ENCODE results near the gene GRIFIN. TPM values are rescaled to one million over a fixed set of nuclear protein-coding genes. Genes with fewer than 3 reads are reported as not detected.

The GRIFIN gene
- total RNA-seq, 2 donors from 2014 or later = not detected

DNA sequence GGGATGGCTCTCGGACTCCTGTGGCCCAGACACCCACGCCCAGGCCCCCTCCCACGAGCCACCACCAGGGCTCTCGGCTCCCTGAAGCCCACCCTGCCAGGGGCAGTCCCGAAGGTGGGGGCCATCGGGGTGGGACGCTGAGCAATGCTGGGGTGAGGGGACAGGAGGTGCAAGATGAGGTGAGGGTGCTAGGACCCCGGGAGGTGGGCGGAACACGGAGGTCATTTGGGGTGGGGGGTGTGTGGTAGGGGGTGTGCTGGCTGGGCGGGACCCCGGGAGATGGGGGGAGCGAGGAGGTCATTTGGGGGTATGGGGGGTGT, 26.4 kb upstream of the GRIFIN start:
- Histone ChIP-seq H3K9me3 (no peaks in the 10 kb centered on the region), H3K27ac (no peak overlapping the region)
- WGBS = 73% methylated on average over 13 of the region's 13 CpGs

DNA sequence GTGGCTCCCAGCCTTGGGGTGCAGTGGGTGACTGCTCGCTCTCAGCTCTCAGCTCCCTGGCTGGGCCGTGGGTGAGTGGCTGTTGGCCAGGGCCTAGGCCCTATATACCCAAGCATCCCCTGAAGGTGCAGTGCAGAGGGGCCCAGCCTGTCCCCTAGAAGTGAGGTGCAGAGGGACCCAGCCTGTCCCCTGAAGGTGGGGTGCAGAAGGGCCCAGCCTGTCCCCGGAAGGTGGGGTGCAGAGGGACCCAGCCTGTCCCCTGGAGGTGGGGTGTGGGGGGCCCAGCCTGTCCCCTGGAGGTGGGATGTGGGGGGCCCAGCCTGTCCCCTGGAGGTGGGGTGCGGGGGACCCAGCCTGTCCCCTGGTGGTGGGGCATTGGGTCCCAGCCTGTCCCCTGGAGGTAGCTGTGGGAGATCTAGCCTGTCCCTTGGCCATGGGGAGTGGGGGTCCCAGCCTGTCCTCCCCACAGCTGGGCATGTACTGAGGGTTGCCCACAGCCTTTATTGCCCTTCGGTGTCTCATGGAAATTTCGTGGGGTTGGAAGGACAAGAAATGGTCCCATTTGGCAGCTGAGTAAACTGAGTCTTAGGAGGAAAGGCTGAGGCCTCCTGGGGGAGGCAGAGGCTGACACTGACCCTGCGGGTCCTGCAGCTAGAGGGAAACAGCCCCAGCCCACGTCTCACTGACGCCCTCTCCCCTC, 25.9 kb upstream of the GRIFIN start:
- intact Hi-C loops (cut with DNase I) = no loop called here
- WGBS = 89% methylated on average over 8 of the region's 9 CpGs

More for the DNA sequence above, 26.4 kb upstream of the GRIFIN start:
- no peak for DNase-seq (ENCODE audit: low spot score)
- Histone ChIP-seq H3K27me3 (replicated peaks; ENCODE audit: insufficient read depth) (no peaks in the 10 kb centered on the region), H3K4me1 (replicated peaks) (peaks cover 3% of the 10 kb centered on the region), H3K4me3 (no peak overlapping the region), H3K36me3 (no peaks in the 10 kb centered on the region)
- intact Hi-C loops (cut with DNase I) = no loop called here
- TF ChIP-seq, protein P1, sequence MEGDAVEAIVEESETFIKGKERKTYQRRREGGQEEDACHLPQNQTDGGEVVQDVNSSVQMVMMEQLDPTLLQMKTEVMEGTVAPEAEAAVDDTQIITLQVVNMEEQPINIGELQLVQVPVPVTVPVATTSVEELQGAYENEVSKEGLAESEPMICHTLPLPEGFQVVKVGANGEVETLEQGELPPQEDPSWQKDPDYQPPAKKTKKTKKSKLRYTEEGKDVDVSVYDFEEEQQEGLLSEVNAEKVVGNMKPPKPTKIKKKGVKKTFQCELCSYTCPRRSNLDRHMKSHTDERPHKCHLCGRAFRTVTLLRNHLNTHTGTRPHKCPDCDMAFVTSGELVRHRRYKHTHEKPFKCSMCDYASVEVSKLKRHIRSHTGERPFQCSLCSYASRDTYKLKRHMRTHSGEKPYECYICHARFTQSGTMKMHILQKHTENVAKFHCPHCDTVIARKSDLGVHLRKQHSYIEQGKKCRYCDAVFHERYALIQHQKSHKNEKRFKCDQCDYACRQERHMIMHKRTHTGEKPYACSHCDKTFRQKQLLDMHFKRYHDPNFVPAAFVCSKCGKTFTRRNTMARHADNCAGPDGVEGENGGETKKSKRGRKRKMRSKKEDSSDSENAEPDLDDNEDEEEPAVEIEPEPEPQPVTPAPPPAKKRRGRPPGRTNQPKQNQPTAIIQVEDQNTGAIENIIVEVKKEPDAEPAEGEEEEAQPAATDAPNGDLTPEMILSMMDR (IDR thresholded peaks at IDR 0.05) = no peak
- no peak for TF ChIP-seq POLR2AphosphoS5 (IDR thresholded peaks at IDR 0.05)
- TF ChIP-seq POLR2A (IDR thresholded peaks at IDR 0.05) = no peak

DNA sequence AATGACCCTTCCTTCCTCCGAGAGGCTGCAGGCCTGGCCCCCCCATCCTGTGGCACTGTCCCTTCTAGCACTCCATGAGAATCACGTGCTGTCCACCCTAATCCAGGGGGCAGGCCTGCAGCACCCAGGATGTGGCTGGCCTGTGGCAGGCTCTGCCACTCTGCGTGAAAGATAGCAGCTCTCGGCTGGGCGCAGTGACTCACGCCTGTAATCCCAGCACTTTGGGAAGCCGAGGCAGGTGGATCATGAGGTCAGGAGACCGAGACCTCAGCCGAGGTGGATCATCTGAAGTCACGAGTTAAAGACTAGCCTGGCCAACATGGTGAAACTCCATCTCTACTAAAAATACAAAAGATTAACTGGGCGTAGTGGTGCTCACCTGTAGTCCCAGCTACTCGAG, 24.5 kb upstream of the GRIFIN start:
- Histone ChIP-seq H3K9me3 (no peaks in the 10 kb centered on the region), H3K27ac (no peak overlapping the region), H3K4me3 (no peak overlapping the region), H3K36me3 (no peaks in the 10 kb centered on the region), H3K4me1 (replicated peaks) (peaks cover 3% of the 10 kb centered on the region), H3K27me3 (replicated peaks; ENCODE audit: insufficient read depth) (no peaks in the 10 kb centered on the region)
- 93% methylated on average over 12 of the region's 12 CpGs for WGBS
- intact Hi-C loops (cut with DNase I) = no loop called here
- TF ChIP-seq POLR2AphosphoS5 (IDR thresholded peaks at IDR 0.05) = no peak
- no peak for DNase-seq (ENCODE audit: low spot score)

More for the DNA sequence above, 25.9 kb upstream of the GRIFIN start:
- no peaks in the 10 kb centered on the region for H3K27me3 ChIP-seq (replicated peaks; ENCODE audit: insufficient read depth)
- peaks cover 3% of the 10 kb centered on the region for H3K4me1 ChIP-seq (replicated peaks)
- H3K9me3 ChIP-seq = no peaks in the 10 kb centered on the region
- no peak overlapping the region for H3K27ac ChIP-seq
- no peak for TF ChIP-seq POLR2AphosphoS5 (IDR thresholded peaks at IDR 0.05)
- TF ChIP-seq POLR2A (IDR thresholded peaks at IDR 0.05) = no peak
- TF ChIP-seq, protein P1 (IDR thresholded peaks at IDR 0.05) = no peak
- H3K4me3 ChIP-seq = no peak overlapping the region
- DNase-seq (ENCODE audit: low spot score) = no peak
- H3K36me3 ChIP-seq = no peaks in the 10 kb centered on the region

DNA sequence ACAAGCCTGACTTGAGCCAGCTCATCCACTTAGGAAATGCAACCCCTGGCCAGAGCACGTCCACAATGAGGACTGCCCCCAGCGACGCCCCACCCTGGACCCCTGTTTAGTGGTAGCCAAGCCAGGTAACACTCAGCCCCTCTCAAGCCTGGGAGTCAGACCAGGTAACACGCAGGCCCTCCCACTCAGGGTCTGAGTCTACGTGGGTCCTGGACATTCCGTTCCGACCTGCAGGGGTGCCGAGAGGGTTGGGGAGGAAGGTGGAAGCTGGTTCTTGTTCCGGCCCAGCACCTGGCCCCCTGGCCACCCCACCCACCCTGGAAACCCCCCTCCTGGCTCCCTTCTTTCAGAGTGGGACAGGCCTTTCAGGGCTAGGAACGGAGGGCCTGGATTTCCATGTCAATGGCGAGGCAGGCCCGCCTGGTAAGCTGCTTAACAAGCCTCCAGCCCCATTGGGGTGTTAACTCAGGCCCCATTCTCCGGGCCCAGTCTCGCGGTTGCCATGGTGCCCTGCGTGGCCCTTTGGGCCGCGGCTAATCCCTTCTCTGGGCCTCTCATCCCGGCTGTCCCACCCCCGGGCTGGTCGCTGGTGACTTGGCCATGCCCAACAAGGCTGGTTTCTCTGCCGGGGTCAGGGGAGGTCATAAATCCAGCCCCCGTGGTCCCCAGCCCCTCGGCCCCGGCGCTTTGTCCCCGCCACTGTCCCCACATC, 23.7 kb upstream of the GRIFIN start:
- H3K4me3 ChIP-seq = no peak overlapping the region
- H3K9me3 ChIP-seq = no peaks in the 10 kb centered on the region
- intact Hi-C loops (cut with DNase I) = no loop called here
- WGBS = 88% methylated on average over 25 of the region's 27 CpGs
- TF ChIP-seq POLR2AphosphoS5 (IDR thresholded peaks at IDR 0.05) (no peak), POLR2A (IDR thresholded peaks at IDR 0.05) (no peak)
- TF ChIP-seq, protein P1 (IDR thresholded peaks at IDR 0.05) = no peak
- H3K36me3 ChIP-seq = no peaks in the 10 kb centered on the region
- no peak for DNase-seq (ENCODE audit: low spot score)
- H3K4me1 ChIP-seq (replicated peaks) = peaks cover 3% of the 10 kb centered on the region
- no peaks in the 10 kb centered on the region for H3K27me3 ChIP-seq (replicated peaks; ENCODE audit: insufficient read depth)
- no peak overlapping the region for H3K27ac ChIP-seq

DNA sequence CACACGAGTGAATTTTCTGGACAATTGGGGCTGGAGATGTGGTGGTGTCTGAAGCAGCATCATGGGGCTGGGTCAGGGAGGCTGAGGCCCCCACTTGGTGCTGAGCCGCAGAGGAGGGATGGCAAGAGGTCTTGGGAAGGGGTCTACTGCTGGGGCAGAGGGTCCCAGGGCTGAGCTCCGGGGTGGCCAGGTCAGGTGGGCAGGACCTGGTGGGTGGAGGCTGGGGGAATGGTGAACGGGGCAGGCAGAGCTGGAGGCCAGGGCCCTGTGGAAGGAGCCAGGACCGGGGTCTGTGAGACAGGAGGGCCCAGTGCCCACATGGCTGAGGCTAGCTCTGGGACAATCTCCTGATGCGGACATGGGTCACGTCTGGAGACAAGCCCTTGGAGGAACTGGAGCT, 23.0 kb upstream of the GRIFIN start:
- Histone ChIP-seq H3K4me3 (no peak overlapping the region), H3K9me3 (no peaks in the 10 kb centered on the region), H3K27ac (no peak overlapping the region), H3K4me1 (replicated peaks) (peaks cover 3% of the 10 kb centered on the region), H3K27me3 (replicated peaks; ENCODE audit: insufficient read depth) (no peaks in the 10 kb centered on the region), H3K36me3 (no peaks in the 10 kb centered on the region)
- DNase-seq (ENCODE audit: low spot score) = no peak
- TF ChIP-seq POLR2A (IDR thresholded peaks at IDR 0.05) (no peak), POLR2AphosphoS5 (IDR thresholded peaks at IDR 0.05) (no peak)
- TF ChIP-seq, protein P1 (IDR thresholded peaks at IDR 0.05) = no peak
- intact Hi-C loops (cut with DNase I) = no loop called here
- WGBS = 83% methylated on average over 7 of the region's 7 CpGs
